PC-3 (cell line): ENCODE measurements around the gene NKIRAS1. TPM values are rescaled to one million over a fixed set of nuclear protein-coding genes. Genes with fewer than 3 reads are reported as not detected.

Experiments used
- ATAC-seq: fragments of 200-7000 bp; cut with Tn5 transposase; 2 replicates; pipeline ENCODE4 v1.9.1; 2020; ENCODE audit warnings: mild to moderate bottlenecking, moderate library complexity
- BruUV-seq: library from RNA; stranded (reverse); fragments of 400-500 nt; replicated peaks from 2 replicates; lab custom pipeline; 2021; lab: Mats Ljungman, UMichigan
- CTCF ChIA-PET: fragments of 300-600 bp; sonication (Branson Sonifier 250); formaldehyde crosslinking; loops from one replicate; lab custom pipeline; 2022; ENCODE audit warnings: antibody characterized with exemption; lab: Charles Lee
- POLR2A ChIA-PET: fragments of 300-600 bp; sonication (Branson Sonifier 250); formaldehyde crosslinking; loops from one replicate; lab custom pipeline; 2022; ENCODE audit warnings: antibody characterized with exemption; ENCODE audit not compliant: unreplicated experiment; lab: Charles Lee
- DNase-seq: peaks from one replicate; pipeline ENCODE4 v3.0.0-alpha.2; 2015
- H2AFZ ChIP-seq: fragments of 300-600 bp; sonication (generic); 2 replicates; pipeline ENCODE4 v1.6.0; 2016; ENCODE audit warnings: antibody characterized with exemption, low read length
- H3F3A ChIP-seq: fragments of 300-600 bp; sonication (generic); one replicate; pipeline ENCODE4 v1.6.0; 2017; ENCODE audit warnings: antibody characterized with exemption, low read length, control low read depth, mild to moderate bottlenecking; ENCODE audit not compliant: unreplicated experiment
- H3K27ac ChIP-seq: fragments of 300-600 bp; sonication (generic); 2 replicates; pipeline ENCODE4 v1.5.1; 2016; ENCODE audit warnings: mild to moderate bottlenecking, low read length
- H3K27me3 ChIP-seq: fragments of 300-600 bp; sonication (generic); 2 replicates; pipeline ENCODE4 v1.6.1; 2016; ENCODE audit warnings: low read length, mixed read lengths
- H3K36me3 ChIP-seq: fragments of 300-600 bp; sonication (generic); 2 replicates; pipeline ENCODE4 v1.6.1; 2016; ENCODE audit warnings: low read depth, mixed run types, low read length, mixed read lengths
- H3K4me1 ChIP-seq: fragments of 300-600 bp; sonication (generic); 2 replicates; pipeline ENCODE4 v1.5.1; 2016; ENCODE audit warnings: low read length; ENCODE audit not compliant: insufficient read depth
- H3K4me2 ChIP-seq: fragments of 300-600 bp; sonication (generic); 2 replicates; pipeline ENCODE4 v1.6.0; 2016; ENCODE audit warnings: low read length
- H3K4me3 ChIP-seq: fragments of 300-600 bp; sonication (generic); 2 replicates; pipeline ENCODE4 v1.5.1; 2016; ENCODE audit warnings: mild to moderate bottlenecking, low read length, mixed read lengths
- H3K79me2 ChIP-seq: fragments of 300-600 bp; sonication (generic); 2 replicates; pipeline ENCODE4 v1.6.1; 2017; ENCODE audit warnings: low read length, mixed read lengths
- H3K9ac ChIP-seq: fragments of 300-600 bp; sonication (generic); 2 replicates; pipeline ENCODE4 v1.6.0; 2016; ENCODE audit warnings: mild to moderate bottlenecking, low read length
- H3K9me2 ChIP-seq: fragments of 300-600 bp; sonication (generic); replicated peaks from 2 replicates; pipeline ENCODE4 v1.6.1; 2016; ENCODE audit warnings: mixed run types, low read length, mixed read lengths
- H3K9me3 ChIP-seq: fragments of 300-600 bp; sonication (generic); 2 replicates; pipeline ENCODE4 v1.6.1; 2016; ENCODE audit warnings: low read length, mixed read lengths
- H4K20me1 ChIP-seq: fragments of 300-600 bp; sonication (generic); 2 replicates; pipeline ENCODE4 v1.6.1; 2016; ENCODE audit warnings: low read length, mixed read lengths
- CTCF ChIP-seq: fragments of 300-600 bp; sonication (generic); conservative IDR thresholded peaks from 2 replicates; pipeline ENCODE4 v1.5.1; 2017; ENCODE audit warnings: antibody characterized with exemption, low read depth, mild to moderate bottlenecking, low read length
- EZH2 ChIP-seq: fragments of 300-600 bp; sonication (generic); IDR thresholded peaks from one replicate; pipeline ENCODE4 v1.6.1; 2017; ENCODE audit warnings: antibody characterized with exemption, mild to moderate bottlenecking, low read length; ENCODE audit not compliant: unreplicated experiment
- EZH2phosphoT487 ChIP-seq: fragments of 300-600 bp; sonication (generic); IDR thresholded peaks from 2 replicates; pipeline ENCODE4 v1.6.1; 2018; ENCODE audit warnings: mild to moderate bottlenecking, antibody characterized with exemption, low read length, borderline replicate concordance
- intact Hi-C: fragments of 100-400 bp; cut with micrococcal nuclease; formaldehyde crosslinking; loops from 2 replicates; pipeline ENCODE4 v1.9.0; 2023
- total RNA-seq: library from RNA; depleted of rRNA; stranded (reverse); fragments of >200 nt; gene quantifications from 2 replicates; pipeline ENCODE4 v1.2.3, GENCODE V29; 2014

Gene NKIRAS1
- total RNA-seq, 1 experiment from 2014 or later = 14.9 TPM

- peak overlapping the region; percentile 84 for H2AFZ ChIP-seq
- ATAC-seq (peak; percentile 48), DNase-seq (no peak)
- H3K9ac ChIP-seq = peak overlapping the region; percentile 95
- H3K27ac ChIP-seq = no peak overlapping the region
- ChIA-PET POLR2A (interaction anchor here (0.5 to 1.1 kb wide), 16 partner anchors 9 to 1982 kb away, joined by 3 to 9 read pairs (median 4); no protein-coding TSS in a partner anchor), CTCF (interaction anchor here (0.7 to 1.2 kb wide), 2 partner anchors 28 to 107 kb away, joined by 3 to 6 read pairs; no protein-coding TSS in a partner anchor)
- intact Hi-C loops = loop anchor here (2.0 to 5.0 kb wide), 2 partner anchors 28 to 41 kb away; partner anchors contain the start of gene NR1D2
- peaks cover 7% of the 10 kb centered on the region for H3F3A ChIP-seq
- peaks cover 43% of the 10 kb centered on the region for H4K20me1 ChIP-seq
- no peaks in the 10 kb centered on the region for H3K27me3 ChIP-seq
- peak overlapping the region; percentile 95 for H3K4me2 ChIP-seq
- H3K4me3 ChIP-seq = peak overlapping the region; percentile 91
- no peaks in the 10 kb centered on the region for H3K9me2 ChIP-seq
- peaks cover 32% of the 10 kb centered on the region for H3K4me1 ChIP-seq
- H3K79me2 ChIP-seq = peaks cover 71% of the 10 kb centered on the region
- no peak for TF ChIP-seq EZH2
- no peak for TF ChIP-seq CTCF
- no peak for TF ChIP-seq EZH2phosphoT487
- no peaks in the 10 kb centered on the region for H3K9me3 ChIP-seq
- TSS peak; percentile 53 for BruUV-seq
- H3K36me3 ChIP-seq = peaks cover 30% of the 10 kb centered on the region
Measured at GRCh38 chr3:23916152-23916885, 471 bp downstream of the NKIRAS1 start.

GRCh38 chr3:23915537-23916108 is 1.2 kb downstream of the NKIRAS1 start:
- Histone ChIP-seq H3K36me3 (peaks cover 30% of the 10 kb centered on the region), H4K20me1 (peaks cover 36% of the 10 kb centered on the region), H3K4me3 (peak overlapping the region; percentile 91), H3K79me2 (peaks cover 71% of the 10 kb centered on the region), H3K9me3 (no peaks in the 10 kb centered on the region), H3F3A (peaks cover 2% of the 10 kb centered on the region), H2AFZ (peak overlapping the region; percentile 84; the same call in 1 of the 2 replicates), H3K27ac (no peak overlapping the region), H3K4me2 (peak overlapping the region; percentile 95), H3K27me3 (no peaks in the 10 kb centered on the region), H3K9me2 (no peaks in the 10 kb centered on the region), H3K9ac (peak overlapping the region; percentile 95), H3K4me1 (peaks cover 32% of the 10 kb centered on the region)
- TF ChIP-seq EZH2phosphoT487 (no peak), EZH2 (no peak)
- BruUV-seq = no TSS peak
- DNase-seq = no peak
- ATAC-seq = no peak
- intact Hi-C loops = loop anchor here (2.0 to 5.0 kb wide), 2 partner anchors 29 to 42 kb away; partner anchors contain the start of gene NR1D2
- CTCF ChIA-PET = interaction anchor here (0.7 to 1.2 kb wide), 2 partner anchors 27 to 106 kb away, joined by 3 to 6 read pairs; no protein-coding TSS in a partner anchor
- POLR2A ChIA-PET = no interaction called here

- H3F3A ChIP-seq = no peaks in the 10 kb centered on the region
- H3K9me2 ChIP-seq = no peaks in the 10 kb centered on the region
- ATAC-seq (no peak), DNase-seq (no peak)
- no TSS peak for BruUV-seq
- TF ChIP-seq EZH2phosphoT487 (no peak), EZH2 (no peak), CTCF (no peak)
- H3K4me2 ChIP-seq = peak overlapping the region; percentile 95; the same call in 1 of the 2 replicates
- CTCF ChIA-PET = no interaction called here
- no peak overlapping the region for H2AFZ ChIP-seq
- H3K4me1 ChIP-seq = peaks cover 31% of the 10 kb centered on the region
- peak overlapping the region; percentile 91; the same call in 1 of the 2 replicates for H3K4me3 ChIP-seq
- H4K20me1 ChIP-seq = peaks cover 21% of the 10 kb centered on the region
- peaks cover 61% of the 10 kb centered on the region for H3K79me2 ChIP-seq
- no peak overlapping the region for H3K27ac ChIP-seq
- intact Hi-C loops = no loop called here
- no peaks in the 10 kb centered on the region for H3K27me3 ChIP-seq
- peaks cover 19% of the 10 kb centered on the region for H3K36me3 ChIP-seq
- POLR2A ChIA-PET = no interaction called here
- H3K9ac ChIP-seq = no peak overlapping the region
- no peaks in the 10 kb centered on the region for H3K9me3 ChIP-seq
Measured at GRCh38 chr3:23913873-23914743, 2.7 kb downstream of the NKIRAS1 start.
